GM21447 (cell line): ENCODE results near the gene STXBP5L.
"Not testable (repeated sequence)": the region's sequence is repeated elsewhere in the genome, so short reads cannot be mapped to it uniquely, and the experiment has no call there.

Source experiments
- ATAC-seq: cut with Tn5 transposase; IDR thresholded peaks from one replicate; pipeline ENCODE4 v1.9.1; 2021; ENCODE audit not compliant: unreplicated experiment

The STXBP5L gene

DNA sequence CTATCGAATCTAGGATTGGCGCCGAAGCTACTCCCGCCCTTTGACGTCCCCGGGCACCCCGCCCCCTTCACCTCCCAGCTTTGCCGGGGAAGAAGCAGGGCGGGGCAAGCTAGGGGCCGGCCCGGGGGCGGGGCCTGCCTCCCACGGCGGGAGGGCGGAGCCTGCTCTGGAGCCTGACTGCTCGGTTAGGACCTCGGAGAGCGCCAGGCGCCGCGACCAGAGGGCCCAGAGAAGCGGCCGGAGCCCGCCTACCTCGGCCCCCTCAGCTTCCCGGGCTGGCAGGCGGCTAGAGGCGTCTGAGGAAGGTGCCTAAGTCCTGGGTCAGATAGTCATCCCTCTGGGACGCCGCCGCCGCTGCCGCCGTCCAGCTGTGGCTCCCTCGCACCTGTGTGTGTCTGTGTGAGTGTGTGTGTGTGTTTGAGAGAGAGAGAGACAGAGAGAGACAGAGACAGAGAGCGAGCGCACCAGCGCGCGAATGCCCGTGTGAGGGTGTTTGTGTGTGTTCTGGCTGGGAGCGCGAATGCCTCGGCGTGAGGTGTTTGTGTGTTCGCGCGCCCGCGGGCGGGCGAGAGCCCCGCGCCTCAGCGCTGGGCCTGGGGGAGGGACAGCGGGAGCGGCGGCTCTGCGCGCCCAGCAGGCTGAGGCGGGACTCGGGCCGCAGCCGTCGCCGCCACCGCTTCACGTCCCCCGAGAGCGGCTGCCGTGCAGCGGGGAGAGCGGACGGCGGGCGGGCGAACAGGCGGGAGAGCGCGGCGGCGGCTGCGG lies at the start of gene STXBP5L:
Gene STXBP5L, plus strand, starts transcription at position 176 of the 765 bp plus-strand sequence. CDS start 1,374 bp downstream, outside the sequence.
- ATAC-seq, result peak; percentile 95

DNA sequence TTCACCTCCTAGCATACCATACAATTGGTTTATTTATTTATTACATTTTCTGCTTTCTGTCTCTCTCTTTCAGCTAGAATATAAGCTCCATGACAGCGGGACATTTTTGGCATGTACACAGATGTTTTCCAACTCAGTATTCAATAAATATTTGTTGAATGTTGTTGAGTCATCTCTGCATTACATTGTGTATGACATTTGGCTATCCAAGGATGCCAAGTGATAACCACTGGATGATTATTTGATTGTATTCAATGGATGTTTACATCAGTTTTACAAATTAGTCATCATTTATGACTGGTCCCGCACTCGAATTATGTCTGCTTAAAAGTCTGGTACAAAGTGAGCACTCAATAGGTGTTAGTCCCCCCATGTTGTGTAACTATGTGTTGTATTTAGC lies 49.5 kb upstream of the STXBP5L start:
- no peak for ATAC-seq

DNA sequence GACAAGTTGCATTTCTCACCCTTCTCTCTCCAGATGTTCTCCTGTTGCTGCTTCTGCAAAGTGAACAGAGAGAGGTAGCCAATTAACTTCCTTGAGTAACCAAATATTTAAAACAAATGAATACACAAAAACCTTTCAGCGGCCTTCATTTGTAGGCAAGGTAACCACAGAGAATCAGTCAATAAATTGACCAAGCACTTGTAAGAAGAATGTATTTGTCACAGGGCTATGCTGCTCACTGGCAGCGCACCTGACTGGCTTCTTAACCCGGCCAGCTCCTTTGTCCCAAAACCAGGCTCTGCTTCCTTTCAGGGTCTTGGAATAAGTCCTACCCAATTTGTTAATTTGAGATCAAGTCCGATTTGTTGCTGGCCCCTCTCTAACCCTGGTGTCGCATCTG lies 43.5 kb upstream of the STXBP5L start:
- no peak for ATAC-seq

DNA sequence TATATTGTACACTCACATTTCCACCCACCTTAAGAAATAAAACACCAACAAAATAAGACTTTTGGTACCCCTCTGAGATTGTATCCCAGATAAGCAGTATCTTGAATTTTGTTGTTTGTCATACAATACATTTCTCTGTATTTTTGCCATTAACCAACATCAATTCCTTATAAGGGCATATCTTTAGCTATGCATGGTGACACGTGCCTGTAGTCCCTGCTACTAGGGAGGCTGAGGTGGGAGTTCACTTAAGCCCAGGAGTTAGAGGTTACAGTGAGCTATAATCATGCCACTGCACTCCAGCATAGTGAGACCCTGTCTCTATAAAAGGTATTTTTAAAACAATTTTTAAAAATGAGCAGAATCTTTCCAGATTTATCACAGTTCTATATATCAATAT lies 32.5 kb upstream of the STXBP5L start:
- ATAC-seq, result no peak

DNA sequence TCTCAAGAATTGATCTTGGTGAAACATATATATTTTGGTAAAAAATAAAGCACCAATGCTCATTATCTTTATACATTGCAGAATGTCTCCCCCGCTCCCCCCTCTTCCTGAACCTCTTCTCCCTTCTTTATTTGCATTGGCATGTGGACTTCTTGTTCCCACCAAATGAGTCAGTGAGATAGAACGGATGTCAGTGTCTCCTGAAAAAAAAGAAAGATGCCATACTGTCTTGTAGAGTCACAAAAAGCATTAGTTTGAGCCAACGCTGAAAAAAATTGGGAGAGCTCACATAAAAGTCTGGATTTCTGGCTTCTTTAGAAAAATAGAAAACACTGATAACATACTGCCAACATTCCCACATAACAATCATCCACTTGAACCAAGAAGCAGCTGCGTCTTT lies 32.0 kb upstream of the STXBP5L start:
- no peak for ATAC-seq

DNA sequence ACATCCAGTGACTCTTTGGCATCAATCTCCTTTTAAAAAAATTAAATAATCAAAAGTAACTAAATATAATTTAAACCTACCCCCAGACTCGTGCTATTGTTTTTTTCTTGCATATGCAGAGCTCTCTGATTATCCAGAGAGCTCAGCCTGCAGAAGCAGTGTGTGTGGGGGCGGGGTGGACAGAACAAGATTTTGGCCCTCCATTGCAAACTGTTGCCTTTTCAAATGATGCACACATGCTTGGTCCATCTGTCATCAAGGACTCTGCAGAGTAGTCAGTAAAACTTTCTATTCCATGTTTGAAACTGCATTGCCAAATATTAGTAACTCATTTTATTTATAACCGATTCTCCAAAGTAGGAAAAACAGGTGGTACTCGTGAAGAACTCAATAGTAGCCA lies 28.6 kb upstream of the STXBP5L start:
- no peak for ATAC-seq

DNA sequence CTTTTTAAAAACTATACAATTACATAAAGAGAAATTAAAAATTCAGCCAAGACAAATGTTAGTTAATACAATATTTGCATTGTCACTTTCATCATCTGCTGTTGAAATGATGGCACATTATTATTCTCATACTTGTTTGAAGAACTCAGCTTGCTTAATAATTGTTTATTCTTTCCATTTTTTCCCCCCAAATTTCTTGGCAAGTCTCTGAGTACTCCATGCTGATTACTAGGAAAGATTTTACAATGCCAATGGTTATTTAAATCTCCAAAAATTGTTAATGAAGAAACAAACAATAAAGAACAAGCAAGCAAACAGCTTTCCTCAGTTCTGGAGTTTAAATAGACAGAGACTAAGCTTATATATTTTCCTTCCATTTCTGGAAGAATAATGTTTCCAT lies 15.1 kb upstream of the STXBP5L start:
- ATAC-seq, result no peak

DNA sequence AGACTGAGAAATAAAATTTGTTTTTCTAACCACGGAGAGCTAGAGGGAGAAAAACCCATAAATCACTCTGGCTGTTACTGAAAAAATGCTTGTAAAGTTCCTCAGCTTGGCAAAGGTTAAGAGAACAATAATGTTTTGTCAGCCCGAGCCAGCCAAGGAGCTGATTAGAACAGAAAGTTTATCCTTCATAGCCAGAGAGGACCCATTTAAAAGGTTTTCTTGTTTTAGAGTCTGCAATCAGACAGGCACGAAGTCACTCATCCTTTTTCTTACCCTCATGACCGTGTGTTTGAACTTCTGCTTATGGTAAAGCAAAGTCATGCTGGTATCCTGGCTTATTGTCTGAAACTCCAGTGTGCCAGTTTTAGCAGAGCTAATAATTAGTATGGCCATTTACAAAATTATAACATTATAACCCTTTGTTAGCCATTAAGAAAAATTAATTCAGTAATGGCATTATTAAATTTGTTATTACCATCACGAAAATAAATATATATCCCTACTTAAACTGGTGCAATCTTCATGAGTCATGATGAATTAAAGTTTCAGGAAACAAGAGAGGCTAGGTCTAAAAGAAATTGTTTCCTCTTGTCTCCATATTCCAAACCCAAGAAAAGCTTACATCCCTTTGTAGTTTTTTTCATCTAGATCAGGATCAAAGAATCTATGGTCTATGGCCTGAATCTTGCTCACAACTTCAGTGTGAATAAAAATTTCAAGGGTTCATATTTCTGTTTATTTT lies 13.5 kb upstream of the STXBP5L start:
- ATAC-seq, result no peak

DNA sequence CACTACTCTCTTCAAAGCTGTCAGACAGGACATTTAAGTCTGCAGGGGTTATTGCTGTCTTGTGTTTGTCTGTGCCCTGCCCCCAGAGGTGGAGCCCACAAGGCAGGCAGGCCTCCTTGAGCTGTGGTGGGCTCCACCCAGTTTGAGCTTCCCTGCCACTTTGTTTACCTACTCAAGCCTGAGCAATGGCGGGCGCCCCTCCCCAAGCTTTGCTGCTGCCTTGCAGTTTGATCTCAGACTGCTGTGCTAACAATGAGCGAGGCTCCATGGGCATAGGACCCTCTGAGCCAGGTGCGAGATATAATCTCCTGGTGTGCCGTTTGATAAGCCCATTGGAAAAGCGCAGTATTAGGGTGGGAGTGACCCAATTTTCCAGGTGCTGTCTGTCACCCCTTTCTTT lies 6.3 kb upstream of the STXBP5L start:
- ATAC-seq, result not testable (repeated sequence)

DNA sequence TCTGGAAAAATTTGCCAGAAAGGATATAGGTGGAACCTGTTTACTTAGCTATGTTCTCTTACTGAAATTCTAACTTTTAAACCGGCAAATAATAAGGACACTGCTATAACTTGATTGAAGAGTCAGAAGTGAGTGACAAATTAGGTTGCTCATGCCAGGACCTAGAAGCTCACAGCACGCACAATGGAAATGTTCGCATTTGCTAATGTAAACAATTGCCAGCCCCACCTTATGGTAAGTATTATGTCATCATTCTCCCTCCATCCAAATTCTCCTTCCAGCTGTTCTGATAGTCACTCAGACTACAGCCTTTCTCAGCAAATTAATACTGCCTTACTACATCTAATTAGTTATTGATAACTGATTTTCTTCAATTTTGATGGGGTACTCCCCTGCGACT lies 4.8 kb upstream of the STXBP5L start:
- no peak for ATAC-seq

DNA sequence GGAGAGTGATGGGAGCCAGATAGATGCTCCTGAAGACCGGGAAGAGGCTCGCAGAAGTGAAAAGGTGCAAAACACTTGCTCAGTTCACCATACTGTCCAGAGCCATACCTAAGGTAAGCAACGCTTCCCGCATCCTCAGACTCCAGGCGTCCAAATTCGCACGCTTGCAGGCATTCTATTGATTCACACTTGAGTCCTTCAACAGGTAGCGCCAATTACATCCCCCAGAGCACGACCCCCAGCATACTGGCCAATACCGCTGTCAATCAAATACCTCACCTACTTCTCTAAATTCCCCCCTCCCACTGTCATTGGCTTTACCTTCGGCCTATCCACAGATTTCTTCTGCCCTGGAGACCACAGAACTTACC lies 361 bp upstream of the STXBP5L start:
- no peak for ATAC-seq

DNA sequence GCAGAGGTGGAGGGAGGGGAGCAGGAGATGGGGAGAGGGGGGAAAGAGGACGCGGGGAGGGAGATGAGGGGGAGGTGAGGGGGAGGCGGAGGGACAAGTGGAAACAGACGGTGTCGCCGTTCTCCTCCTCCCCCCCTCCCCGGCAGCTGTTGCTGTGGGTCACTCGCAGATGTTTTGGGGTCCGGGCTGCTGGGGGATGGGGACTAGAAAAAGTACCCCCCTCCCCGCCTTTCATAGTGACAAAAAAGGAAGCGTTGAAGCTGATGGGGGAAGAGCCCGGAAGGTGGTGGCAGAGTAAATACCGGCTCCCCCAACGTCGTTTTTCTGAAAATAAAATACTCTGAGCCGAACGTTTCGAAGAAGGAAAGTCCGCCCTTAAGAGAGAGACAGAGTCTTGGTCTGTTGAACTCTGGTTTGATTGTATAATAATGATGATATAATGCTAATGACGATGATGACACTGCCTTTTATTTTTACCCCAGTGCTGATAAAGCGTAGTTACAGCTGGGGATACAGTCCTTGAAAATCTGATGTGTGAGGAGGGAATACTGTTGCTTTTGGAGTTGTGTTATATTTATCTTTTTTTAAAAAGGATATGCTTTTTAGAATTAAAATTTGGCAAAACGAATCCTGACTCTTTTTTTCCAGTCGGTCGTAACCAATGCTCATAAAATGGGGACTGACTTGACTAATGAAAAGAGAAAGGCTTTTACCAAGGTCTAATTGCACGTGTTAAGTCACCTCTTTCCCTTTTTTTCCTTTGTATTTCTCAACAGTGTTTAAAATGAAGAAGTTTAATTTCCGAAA lies 993 bp downstream of the STXBP5L start:
- no peak for ATAC-seq

DNA sequence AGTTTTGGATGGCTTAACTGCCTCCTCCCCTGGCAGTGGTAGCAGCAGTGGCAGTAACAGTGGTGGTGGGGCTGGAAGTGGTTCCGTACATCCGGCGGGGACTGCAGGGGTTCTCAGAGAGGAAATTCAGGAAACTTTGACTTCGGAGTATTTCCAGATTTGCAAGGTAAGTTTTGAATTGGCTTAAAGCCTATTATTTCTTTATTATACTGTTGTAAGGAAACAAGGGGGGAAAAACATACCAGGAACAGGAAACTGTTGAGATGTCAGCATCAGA lies 1.5 kb downstream of the STXBP5L start:
- ATAC-seq, result no peak

DNA sequence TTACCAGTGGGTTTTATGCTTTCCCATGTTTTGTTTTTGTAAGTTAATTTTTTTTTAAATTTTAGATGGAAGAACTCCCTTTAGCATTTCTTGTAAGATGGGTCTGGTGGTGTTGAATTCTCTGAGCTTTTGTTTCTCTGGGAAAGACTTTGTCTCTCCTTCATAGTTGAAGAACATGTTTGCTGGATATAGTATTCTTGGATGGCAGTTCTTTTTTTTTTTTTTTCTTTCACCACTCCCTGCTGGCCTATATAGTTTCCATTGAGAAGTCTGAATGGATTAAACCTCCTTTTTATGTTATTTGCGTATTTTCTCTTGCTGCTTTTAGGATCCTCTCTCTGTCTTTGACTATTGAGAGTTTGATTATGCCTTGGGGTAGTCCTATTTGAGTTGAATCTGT lies 18.1 kb downstream of the STXBP5L start:
- no peak for ATAC-seq

DNA sequence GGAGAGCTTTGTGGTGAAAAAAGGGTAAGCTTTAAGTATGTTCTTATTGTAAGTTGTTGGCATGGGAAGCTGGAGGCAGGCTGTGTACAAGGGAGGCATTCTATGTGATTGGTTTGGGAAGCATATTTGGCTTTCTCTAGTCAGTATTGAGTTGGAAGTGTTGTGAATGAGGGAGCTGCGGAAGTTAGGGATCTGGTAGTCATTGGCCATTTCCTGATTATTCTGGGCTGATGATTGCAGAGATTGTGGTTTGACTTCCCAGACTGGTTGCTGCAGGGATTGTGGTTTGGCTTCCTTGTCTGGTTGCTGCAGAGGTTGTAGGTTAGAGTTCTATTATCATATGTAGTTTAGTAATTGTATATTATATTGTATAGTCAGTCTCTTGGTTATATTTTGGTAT lies 21.0 kb downstream of the STXBP5L start:
- ATAC-seq, result no peak

DNA sequence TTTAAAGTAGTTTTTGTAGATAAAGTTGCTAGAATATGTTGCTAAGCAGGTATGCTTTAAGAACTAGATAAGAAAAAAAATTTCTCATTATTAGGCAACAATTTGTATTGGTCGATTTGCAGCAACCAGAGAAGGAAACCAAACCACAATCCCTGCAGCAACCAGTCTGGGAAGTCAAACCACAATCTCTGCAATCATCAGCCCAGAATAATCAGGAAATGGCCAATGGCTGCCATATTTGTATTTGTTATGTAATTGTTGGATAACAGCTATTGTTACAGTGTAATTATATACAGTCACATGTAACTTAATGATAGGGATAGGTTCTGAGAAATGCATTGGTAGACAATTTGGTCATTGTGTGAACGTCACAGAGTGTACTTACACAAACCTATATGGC lies 23.6 kb downstream of the STXBP5L start:
- ATAC-seq, result no peak

DNA sequence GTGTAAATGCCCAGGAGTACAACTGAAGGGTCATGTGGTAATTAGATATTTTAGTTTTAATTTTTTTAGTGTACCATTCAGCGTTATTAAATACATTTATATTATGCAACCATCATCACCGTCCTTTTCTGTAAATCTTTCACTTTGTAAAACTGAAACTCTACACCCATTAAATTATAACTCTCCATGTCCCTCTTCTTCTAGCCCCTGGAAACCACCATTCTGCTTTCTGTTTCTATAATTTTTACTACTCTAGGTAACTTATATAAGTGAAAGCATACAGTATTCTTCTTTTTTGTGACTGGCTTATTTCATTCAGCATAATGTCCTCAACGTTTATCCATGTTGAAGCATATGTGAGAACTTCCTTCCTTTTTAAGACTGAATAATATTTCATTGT lies 48.1 kb downstream of the STXBP5L start:
- ATAC-seq, result no peak

DNA sequence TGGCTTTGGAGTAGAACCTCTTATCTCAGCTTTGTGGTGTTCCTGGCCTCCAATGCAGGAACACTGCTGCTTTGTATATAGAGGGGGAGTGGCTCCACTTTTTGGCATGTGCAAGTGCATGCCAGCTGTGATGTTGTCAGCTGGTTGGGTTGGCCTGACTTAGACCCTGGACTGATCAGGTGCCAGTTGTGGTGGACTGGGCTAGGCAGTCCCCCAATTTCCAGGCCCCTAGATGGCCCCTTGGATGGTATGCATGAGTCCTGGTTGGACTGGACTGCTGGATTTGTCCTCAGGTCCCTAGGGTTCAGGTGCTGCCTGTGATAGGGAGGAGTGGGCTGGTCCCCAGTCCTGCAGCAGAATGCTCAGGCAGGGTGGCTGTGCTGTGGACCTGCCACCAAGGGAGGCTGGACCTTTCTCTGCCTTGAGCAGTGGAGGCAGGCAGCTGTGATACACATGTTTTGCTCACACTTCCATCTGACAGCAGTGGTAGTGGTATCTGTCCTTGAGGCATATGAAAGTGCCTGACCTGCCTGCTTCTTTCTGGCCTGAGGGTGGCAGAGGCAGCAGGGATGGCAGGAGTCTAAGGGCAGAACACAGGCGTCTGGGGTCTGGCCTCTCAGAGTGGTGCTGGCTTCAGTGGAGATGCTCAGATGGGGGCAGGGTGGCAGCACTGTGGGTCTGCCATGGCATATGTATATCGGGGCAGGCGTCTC lies 74.8 kb downstream of the STXBP5L start:
- no peak for ATAC-seq

DNA sequence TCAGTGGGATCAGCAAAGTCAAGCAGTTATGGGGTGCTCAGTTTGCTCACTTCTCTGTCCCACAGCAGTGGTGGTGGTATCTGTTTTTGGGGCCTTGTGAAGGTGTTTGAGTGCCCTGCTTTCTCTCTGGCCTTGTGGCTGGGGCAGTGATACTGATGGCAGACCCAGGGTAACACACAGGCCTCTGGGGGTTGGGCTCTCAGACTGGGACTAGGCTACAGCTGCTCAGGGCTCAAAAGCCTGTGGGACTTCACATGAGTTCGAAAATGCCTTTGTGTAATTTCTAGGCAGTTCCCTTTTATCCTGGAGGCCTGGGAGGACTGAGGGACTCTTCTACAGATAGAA lies 75.3 kb downstream of the STXBP5L start:
- ATAC-seq, result no peak

DNA sequence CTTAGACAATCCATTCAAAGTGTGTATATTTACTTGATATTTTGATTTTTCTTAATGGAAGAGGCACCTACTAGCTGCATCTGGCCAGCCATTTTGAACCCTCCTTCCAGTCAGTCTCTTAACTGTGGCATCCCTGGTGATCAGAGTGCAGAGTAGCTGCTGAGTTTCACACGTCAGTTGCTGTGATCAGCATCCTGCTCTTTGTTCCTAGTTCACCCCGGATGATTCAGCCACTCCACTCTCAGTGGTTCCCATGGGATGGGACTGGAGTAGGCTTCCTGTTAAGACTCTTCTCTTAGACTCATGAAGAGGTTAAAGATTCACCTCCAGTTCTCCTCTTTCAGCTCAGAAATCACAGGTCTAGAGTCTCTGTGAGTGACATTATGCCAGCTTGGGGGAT lies 75.8 kb downstream of the STXBP5L start:
- ATAC-seq, result no peak

DNA sequence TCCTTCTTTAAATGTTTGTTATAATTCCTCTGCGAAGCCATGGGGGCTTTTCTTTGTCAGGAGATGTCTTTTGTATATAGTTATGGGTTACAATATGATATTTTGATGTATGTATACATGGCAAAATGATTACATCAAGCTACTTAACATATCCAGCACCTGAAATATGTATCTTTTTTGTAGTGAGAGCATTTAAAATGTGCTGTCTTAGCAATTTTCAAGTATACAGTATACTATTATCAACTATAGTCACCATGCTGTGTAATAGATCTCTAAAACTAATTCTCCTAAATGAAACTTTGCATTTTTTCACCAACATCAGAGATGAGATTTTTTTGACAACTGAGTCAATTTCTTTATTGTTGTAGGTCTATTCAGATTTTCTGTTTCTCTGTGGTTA lies 77.2 kb downstream of the STXBP5L start:
- ATAC-seq, result no peak

DNA sequence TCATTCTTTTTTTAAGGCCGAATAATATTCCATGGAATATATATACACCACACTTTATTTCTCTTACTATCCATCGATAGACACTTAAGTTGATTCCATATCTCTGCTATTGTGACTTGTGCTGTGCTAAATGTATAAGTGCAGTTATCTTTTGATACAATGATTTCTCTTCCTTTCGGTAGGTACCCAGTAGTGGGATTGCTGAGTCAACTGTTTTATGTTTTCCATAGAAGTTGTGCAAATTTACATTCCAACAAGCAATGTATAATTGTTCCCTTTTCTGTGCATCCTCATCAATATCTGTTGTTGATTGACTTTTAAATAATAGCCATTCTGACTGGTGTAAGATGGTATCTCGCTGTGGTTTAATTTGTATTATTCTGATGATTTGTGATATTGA lies 81.0 kb downstream of the STXBP5L start:
- ATAC-seq, result no peak
